ENCODE data around the gene TBX10.

- TF ChIP-seq CTCF (IDR thresholded peaks at IDR 0.05 in 4 of 5, conservative IDR thresholded peaks at IDR 0.05 in 1 of 5) (no peak), POLR2A (IDR thresholded peaks at IDR 0.05) (no peak)
Measured at GRCh38 chr11:67616431-67617242, 22.9 kb downstream of the TBX10 start.

Data from gastrocnemius medialis (tissue), 4 donors.